Measurements from ENCODE around the gene RBM8A.
A peak's percentile ranks its signal among the peaks of the same experiment; 100 is the strongest.

Gene RBM8A

DNA sequence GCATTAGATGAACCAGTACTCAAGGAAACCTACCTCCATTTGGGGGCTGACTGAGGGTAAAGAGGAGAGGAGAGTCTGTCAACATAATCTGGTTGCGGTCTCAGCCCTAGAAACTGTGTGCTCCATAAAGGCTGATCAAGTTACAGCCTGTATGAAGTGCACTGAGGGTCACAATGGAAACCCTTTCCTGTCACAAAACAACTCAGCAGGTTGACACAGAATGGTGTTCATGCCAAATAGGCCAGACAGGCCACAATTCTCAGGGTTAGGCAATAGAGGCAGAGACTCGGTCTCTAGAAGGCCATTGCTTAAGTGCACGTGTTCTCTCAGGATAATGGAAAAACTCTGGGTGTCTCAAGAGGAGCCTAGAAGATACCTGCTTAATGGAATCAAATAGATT, 37.6 kb downstream of the RBM8A start:
- in situ Hi-C loops (cut with MboI; ENCODE audit: low pct_unique_long_range_greater_than_20kb, low sequenced_read_pairs): no loop called here
- no peak for DNase-seq

DNA sequence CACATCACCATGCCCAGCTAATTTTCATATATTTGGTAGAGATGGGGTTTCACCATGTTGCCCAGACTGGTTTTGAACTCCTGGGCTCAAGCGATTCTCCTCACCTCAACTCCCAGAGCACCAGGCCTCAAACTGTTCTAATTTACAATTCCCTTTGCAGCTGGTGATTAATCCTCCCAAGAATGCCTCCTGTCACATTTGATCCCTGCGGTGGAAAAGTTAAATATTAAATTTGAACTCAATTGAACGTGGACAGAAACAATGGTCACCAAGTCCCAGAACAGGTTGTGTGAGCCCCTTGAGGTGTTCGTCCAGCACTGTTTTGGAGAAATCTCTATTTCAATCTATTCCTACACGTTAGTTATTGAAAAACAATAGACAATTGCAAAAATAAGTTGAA, 39.7 kb downstream of the RBM8A start:
- DNase-seq: no peak
- in situ Hi-C loops (cut with MboI; ENCODE audit: low pct_unique_long_range_greater_than_20kb, low sequenced_read_pairs): no loop called here

DNA sequence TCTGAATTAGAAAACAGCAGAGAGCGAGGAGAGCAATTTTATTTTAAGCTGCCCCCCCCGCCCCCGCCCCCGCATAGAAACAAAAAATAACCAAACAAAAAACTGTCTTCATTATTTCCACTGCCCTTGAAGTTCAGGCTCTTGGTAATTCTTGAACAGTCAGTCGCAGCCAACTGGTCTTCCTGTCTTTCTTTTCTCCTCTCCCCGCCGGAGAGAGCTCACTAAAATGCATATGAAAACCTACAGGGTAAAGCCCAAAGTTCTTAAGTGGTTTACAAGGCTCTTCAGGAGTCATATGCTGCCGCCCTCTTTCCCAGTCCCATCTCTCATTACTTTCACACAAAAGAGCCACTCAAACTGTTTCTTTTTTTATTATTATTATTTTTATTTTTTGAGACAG, 40.5 kb downstream of the RBM8A start:
- in situ Hi-C loops (cut with MboI; ENCODE audit: low pct_unique_long_range_greater_than_20kb, low sequenced_read_pairs): no loop called here
- no peak for DNase-seq

DNA sequence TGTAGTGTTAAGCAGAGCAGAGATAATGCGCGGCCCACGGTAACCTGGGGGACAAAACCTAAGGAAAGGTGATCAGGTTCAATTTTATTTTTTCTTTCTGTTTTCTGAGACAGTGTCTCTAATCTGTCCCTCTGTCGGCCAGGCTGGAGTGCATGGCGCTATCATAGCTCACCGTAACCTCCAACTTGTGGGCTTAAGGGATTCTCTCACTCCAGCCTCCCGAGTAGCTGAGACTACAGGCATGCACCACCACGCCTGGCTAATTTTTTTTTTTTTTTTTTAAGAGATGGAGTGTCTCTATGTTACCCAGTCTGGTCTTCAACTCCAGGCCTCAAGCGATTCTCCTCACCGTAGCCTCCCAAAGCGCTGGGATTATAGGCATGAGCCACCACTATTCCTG, 40.9 kb downstream of the RBM8A start:
- no peak for DNase-seq
- in situ Hi-C loops (cut with MboI; ENCODE audit: low pct_unique_long_range_greater_than_20kb, low sequenced_read_pairs): no loop called here

DNA sequence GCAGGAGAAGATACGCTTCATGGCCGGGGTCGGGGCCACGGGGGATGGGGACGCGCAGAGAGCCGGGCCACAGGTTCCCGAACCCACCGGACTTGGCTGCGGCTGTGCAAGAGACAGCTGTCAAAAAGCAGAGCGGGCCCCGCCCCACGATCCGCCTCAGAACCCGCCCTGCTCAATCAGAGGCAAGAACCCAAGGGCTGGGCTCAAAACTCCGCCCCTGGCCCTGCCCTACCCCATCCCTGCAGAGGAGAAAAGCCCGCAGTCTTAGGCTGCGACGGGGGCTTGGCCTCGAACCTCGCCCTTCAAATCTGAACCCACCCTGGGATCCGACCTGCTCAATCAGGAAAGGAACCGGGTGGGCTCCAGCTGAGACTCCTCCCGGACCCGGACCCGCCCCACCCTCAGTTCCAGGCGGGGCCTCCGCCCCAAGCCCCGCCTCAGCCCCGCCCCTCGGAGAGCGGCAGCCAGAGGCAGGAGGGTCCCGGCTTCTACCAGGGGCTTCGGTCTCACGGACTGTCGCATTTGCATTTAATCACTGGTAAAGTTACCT, 41.5 kb downstream of the RBM8A start, which contains the start of gene ANKRD35:
ANKRD35 (minus strand) TSS at position 129 of the 550 bp plus-strand sequence; CDS start at position 21, 108 bp downstream.
- DNase-seq: peak; percentile 79
- in situ Hi-C loops (cut with MboI; ENCODE audit: low pct_unique_long_range_greater_than_20kb, low sequenced_read_pairs): no loop called here

DNA sequence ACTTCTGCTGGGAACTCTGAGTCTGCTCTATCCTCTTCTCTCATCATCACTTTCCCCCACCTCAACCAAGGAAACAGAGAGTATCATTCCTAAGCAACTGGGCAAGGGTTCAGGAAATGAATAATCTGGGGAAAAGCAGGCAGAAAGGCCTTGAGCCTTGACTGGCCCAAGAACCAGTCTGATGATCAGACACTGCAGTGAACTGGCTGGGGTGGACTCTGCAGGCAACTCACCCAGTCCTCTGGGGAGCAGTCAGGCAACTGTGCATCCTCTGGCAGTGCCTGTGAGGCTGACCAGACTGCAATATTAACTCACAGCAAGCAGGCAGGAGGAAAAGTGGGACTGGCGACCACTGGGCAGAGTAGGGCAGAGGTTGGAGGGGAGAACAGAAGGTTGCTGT, 42.6 kb downstream of the RBM8A start:
- in situ Hi-C loops (cut with MboI; ENCODE audit: low pct_unique_long_range_greater_than_20kb, low sequenced_read_pairs): no loop called here
- no peak for DNase-seq

DNA sequence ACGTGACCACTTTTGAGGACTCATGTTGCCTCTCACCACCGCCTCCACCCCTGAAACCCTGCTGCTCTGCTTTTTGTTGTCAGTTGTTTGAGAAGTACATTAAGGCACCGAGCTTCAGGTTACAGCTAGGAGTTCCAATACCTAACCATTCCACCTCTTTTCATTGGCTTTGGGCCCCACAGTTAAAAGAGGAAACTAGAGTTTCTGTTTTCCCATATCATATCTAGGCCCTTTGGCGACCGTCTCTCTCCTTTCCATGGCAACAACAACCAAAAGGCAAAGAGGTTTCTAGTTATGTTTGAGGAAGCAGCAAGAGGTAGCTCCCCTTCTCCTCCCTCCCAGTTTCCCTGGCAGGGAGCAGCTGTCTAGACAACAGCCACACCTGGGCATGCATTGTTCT, 47.5 kb downstream of the RBM8A start:
- peak; percentile 48 for DNase-seq
- in situ Hi-C loops (cut with MboI; ENCODE audit: low pct_unique_long_range_greater_than_20kb, low sequenced_read_pairs): no loop called here

DNA sequence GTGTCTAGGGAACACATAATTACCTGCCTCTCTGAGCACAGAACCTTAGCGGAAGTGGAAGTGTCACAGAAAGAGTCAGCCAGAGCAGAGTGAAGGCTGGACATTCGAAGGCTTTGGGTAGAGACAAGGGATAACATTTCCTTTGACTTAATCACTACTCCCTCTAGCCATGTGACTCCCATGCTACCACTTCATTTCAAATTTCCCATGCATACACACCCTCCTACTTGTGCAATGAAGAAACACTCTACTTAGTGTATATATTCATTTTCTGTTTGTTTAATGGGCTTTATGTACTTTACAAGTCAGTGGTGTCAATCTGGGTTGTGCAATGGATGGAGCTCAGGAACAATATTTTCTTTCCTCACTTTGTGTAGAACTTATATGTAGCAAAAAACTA, 48.6 kb downstream of the RBM8A start:
- in situ Hi-C loops (cut with MboI; ENCODE audit: low pct_unique_long_range_greater_than_20kb, low sequenced_read_pairs): no loop called here

DNA sequence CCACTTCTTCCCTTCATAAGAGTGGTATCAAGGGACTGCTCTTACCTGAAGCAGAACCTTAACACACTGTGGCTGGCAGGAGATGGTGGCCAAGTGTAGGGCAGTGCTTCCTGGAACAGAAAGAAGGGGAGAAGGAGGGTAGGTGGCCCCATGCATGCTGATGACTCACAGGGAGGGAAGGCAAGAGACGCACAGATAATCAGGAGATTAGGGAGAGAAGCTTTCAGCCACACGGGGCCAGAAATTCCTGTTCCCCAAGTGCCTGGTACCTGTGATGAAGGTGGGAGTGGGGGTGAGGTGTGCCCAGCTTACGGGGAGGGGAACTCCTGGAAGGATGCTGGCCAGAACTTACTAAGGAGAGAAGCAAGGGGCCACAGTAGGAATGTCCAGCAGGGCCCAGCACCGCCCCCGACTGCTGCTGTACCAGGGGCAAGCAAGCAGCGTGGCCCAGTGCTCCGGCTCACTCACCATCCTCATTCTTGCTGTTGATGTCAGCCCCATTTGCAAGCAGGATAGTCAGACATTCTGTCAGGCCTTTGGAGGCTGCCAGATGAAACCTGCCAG, 49.3 kb downstream of the RBM8A start:
- in situ Hi-C loops (cut with MboI; ENCODE audit: low pct_unique_long_range_greater_than_20kb, low sequenced_read_pairs): no loop called here
- no peak for DNase-seq

More for the DNA sequence above, 48.6 kb downstream of the RBM8A start:
- no peak for DNase-seq

DNA sequence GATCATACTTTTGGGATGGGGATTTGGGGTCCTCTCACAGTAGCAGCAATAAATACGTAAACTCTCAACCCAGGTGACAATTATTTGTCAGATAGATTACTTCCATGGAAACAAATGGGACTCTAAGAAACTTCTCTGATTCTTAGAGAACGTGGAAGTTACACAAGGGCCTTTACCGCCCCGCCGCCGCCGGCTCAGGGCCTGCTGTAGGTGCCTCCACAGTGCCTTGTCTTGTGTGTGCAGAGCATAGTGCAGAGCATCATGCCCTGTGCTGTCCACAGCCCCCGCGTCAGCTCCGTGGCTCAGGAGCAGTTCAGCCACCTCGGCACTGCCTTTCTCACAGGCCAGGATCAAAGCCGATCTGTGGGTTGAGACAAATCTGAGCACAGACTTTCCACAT, 52.6 kb downstream of the RBM8A start:
- DNase-seq: no peak
- in situ Hi-C loops (cut with MboI; ENCODE audit: low pct_unique_long_range_greater_than_20kb, low sequenced_read_pairs): no loop called here

DNA sequence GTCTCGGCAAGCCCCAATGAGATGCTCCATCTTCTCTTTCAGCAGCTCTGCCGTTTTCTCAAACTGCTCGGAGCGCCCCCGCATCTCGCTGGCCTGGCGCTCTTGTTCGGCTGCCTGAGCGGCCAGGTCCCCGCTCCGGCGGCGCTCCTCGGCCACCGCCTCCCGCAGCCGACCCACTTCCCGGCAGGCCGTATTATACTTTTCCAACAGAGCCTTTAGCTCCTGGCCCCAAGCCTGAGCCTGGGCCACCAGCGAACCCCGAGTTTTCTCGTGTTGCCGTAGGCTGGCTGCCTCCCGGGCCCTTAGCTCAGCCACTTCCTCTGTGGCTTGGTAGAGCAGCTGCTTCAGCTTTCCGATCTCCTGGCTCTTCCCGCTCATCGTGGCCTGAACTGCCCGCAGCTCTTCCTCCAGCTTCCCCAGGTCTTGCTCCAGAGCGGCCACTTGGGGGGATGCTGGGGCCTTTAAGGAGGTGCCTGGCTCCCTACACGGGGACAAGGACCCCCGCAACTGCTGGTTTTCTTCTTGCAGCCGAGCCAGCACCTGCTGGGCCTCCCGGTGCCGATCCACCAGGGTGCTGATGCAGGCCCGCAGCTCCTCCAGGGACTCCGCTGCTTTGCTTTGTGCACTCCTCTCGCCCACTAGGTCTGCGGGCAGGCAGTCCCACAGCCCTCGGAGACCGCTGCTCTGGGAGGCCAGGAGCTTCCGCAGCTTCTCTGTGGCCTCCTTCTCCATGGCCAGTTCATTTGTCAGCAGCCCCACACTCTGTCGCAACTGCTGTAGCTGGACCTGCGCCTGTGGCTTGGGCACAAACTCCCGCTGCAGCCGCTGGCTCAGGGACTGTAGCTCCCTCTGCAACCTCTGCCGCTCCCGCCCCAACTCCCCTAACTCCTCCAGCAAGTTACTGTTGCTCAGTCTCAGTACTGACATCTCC, 55.0 kb downstream of the RBM8A start:
- in situ Hi-C loops (cut with MboI; ENCODE audit: low pct_unique_long_range_greater_than_20kb, low sequenced_read_pairs): no loop called here
- peak; percentile 70 for DNase-seq
